Activated naive CD4-positive, alpha-beta T cell treated with anti-CD3 and anti-CD28 coated beads, Interleukin-2, amount 10 ng/mL, durations not matched to agents 7 days and 5 days (primary cell): Measurements from ENCODE around the gene ALG1L2.
"Not testable (repeated sequence)": the region's sequence is repeated elsewhere in the genome, so short reads cannot be mapped to it uniquely, and the experiment has no call there.

Source experiments
- CTCF ChIA-PET: fragments of 350-600 bp; sonication (Branson Sonifier 250); formaldehyde crosslinking; loops from one replicate; lab custom pipeline; 2021; ENCODE audit warnings: antibody characterized with exemption; lab: Charles Lee
- DNase-seq: peaks from one replicate; pipeline ENCODE4 v3.0.0-alpha.2; 2020
- H3K27ac Mint-ChIP-seq: one replicate; pipeline ENCODE4 v1.8.0; 2021; ENCODE audit warnings: mild to moderate bottlenecking, moderate library complexity, mixed read lengths
- H3K27me3 Mint-ChIP-seq: one replicate; pipeline ENCODE4 v1.8.0; 2021; ENCODE audit warnings: mild to moderate bottlenecking, mixed read lengths
- H3K36me3 Mint-ChIP-seq: one replicate; pipeline ENCODE4 v1.8.0; 2021; ENCODE audit warnings: mixed read lengths
- H3K4me1 Mint-ChIP-seq: one replicate; pipeline ENCODE4 v1.8.0; 2021; ENCODE audit warnings: mixed read lengths
- H3K4me3 Mint-ChIP-seq: one replicate; pipeline ENCODE4 v1.8.0; 2021; ENCODE audit warnings: mild to moderate bottlenecking, moderate library complexity, mixed read lengths
- H3K9me3 Mint-ChIP-seq: one replicate; pipeline ENCODE4 v1.8.0; 2021; ENCODE audit warnings: mixed read lengths

Gene ALG1L2

GRCh38 chr3:130081351-130081881 lies at the start of gene ALG1L2:
TSS of gene ALG1L2 (plus strand) at chr3:130081831. CDS start at chr3:130082017, 186 bp downstream.
- Mint-ChIP-seq H3K4me1 (no peaks in the 10 kb centered on the region), H3K9me3 (no peaks in the 10 kb centered on the region), H3K27me3 (no peaks in the 10 kb centered on the region), H3K36me3 (no peaks in the 10 kb centered on the region), H3K27ac (no peak within 1 kb of the TSS), H3K4me3 (no peak within 1 kb of the TSS)
- CTCF ChIA-PET = no interaction called here
- DNase-seq = no peak

- CTCF ChIA-PET, H3K27ac Mint-ChIP-seq, H3K4me1 Mint-ChIP-seq, H3K36me3 Mint-ChIP-seq, DNase-seq, H3K9me3 Mint-ChIP-seq, H3K4me3 Mint-ChIP-seq: not testable (repeated sequence)
- H3K27me3 Mint-ChIP-seq = peaks cover 20% of the 10 kb centered on the region
These were observed 44.4 kb upstream of the ALG1L2 start for GRCh38 chr3:130037126-130037815.

GRCh38 chr3:130042736-130043135 lies 38.9 kb upstream of the ALG1L2 start:
- CTCF ChIA-PET, DNase-seq, H3K9me3 Mint-ChIP-seq, H3K27me3 Mint-ChIP-seq, H3K27ac Mint-ChIP-seq, H3K4me3 Mint-ChIP-seq, H3K4me1 Mint-ChIP-seq, H3K36me3 Mint-ChIP-seq: not testable (repeated sequence)

- H3K9me3 Mint-ChIP-seq, H3K27ac Mint-ChIP-seq, H3K4me3 Mint-ChIP-seq, H3K36me3 Mint-ChIP-seq, H3K4me1 Mint-ChIP-seq, CTCF ChIA-PET, DNase-seq, H3K27me3 Mint-ChIP-seq: not testable (repeated sequence)
These were observed 38.0 kb upstream of the ALG1L2 start for GRCh38 chr3:130043658-130044057.

- peaks cover under 1% of the 10 kb centered on the region for H3K27me3 Mint-ChIP-seq
These were observed 37.3 kb upstream of the ALG1L2 start for GRCh38 chr3:130044370-130044769.

GRCh38 chr3:130048726-130049125 lies 32.9 kb upstream of the ALG1L2 start:
- Mint-ChIP-seq H3K36me3 (no peaks in the 10 kb centered on the region), H3K27ac (no peak overlapping the region), H3K27me3 (no peaks in the 10 kb centered on the region), H3K4me3 (no peak overlapping the region), H3K4me1 (no peaks in the 10 kb centered on the region), H3K9me3 (peaks cover 4% of the 10 kb centered on the region)
- CTCF ChIA-PET = no interaction called here
- no peak for DNase-seq

More at GRCh38 chr3:130044370-130044769, 37.3 kb upstream of the ALG1L2 start:
- Mint-ChIP-seq H3K36me3 (no peaks in the 10 kb centered on the region), H3K4me1 (no peaks in the 10 kb centered on the region), H3K4me3 (no peak overlapping the region), H3K27ac (no peak overlapping the region), H3K9me3 (peaks cover 4% of the 10 kb centered on the region)
- CTCF ChIA-PET = no interaction called here
- DNase-seq = no peak

- not testable (repeated sequence) for H3K9me3 Mint-ChIP-seq, H3K4me3 Mint-ChIP-seq
These were observed 29.3 kb upstream of the ALG1L2 start for GRCh38 chr3:130052366-130052765.

GRCh38 chr3:130052965-130053364 lies 28.7 kb upstream of the ALG1L2 start:
- H3K4me3 Mint-ChIP-seq, CTCF ChIA-PET, H3K27ac Mint-ChIP-seq, H3K36me3 Mint-ChIP-seq, DNase-seq, H3K4me1 Mint-ChIP-seq, H3K27me3 Mint-ChIP-seq, H3K9me3 Mint-ChIP-seq: not testable (repeated sequence)

More at GRCh38 chr3:130052366-130052765, 29.3 kb upstream of the ALG1L2 start:
- CTCF ChIA-PET, H3K36me3 Mint-ChIP-seq, DNase-seq, H3K27ac Mint-ChIP-seq, H3K27me3 Mint-ChIP-seq, H3K4me1 Mint-ChIP-seq: not testable (repeated sequence)

- H3K27ac Mint-ChIP-seq, H3K9me3 Mint-ChIP-seq, H3K4me3 Mint-ChIP-seq, H3K27me3 Mint-ChIP-seq, CTCF ChIA-PET, DNase-seq, H3K36me3 Mint-ChIP-seq, H3K4me1 Mint-ChIP-seq: not testable (repeated sequence)
These were observed 23.9 kb upstream of the ALG1L2 start for GRCh38 chr3:130057536-130058266.

GRCh38 chr3:130058267-130058657 lies 23.4 kb upstream of the ALG1L2 start:
- H3K4me3 Mint-ChIP-seq, H3K27ac Mint-ChIP-seq, H3K36me3 Mint-ChIP-seq, H3K9me3 Mint-ChIP-seq, H3K4me1 Mint-ChIP-seq, CTCF ChIA-PET, H3K27me3 Mint-ChIP-seq, DNase-seq: not testable (repeated sequence)

- not testable (repeated sequence) for H3K4me3 Mint-ChIP-seq
These were observed 22.9 kb upstream of the ALG1L2 start for GRCh38 chr3:130058716-130059115.

GRCh38 chr3:130059162-130059561 lies 22.5 kb upstream of the ALG1L2 start:
- H3K4me1 Mint-ChIP-seq, H3K4me3 Mint-ChIP-seq, H3K36me3 Mint-ChIP-seq, H3K9me3 Mint-ChIP-seq, H3K27me3 Mint-ChIP-seq, DNase-seq, CTCF ChIA-PET, H3K27ac Mint-ChIP-seq: not testable (repeated sequence)

More at GRCh38 chr3:130058716-130059115, 22.9 kb upstream of the ALG1L2 start:
- DNase-seq, H3K27ac Mint-ChIP-seq, H3K36me3 Mint-ChIP-seq, H3K27me3 Mint-ChIP-seq, H3K4me1 Mint-ChIP-seq, H3K9me3 Mint-ChIP-seq, CTCF ChIA-PET: not testable (repeated sequence)

GRCh38 chr3:130073582-130073981 lies 8.0 kb upstream of the ALG1L2 start:
- DNase-seq = no peak
- CTCF ChIA-PET = no interaction called here
- Mint-ChIP-seq H3K9me3 (no peaks in the 10 kb centered on the region), H3K36me3 (no peaks in the 10 kb centered on the region), H3K27ac (no peak overlapping the region), H3K27me3 (no peaks in the 10 kb centered on the region), H3K4me1 (no peaks in the 10 kb centered on the region), H3K4me3 (no peak overlapping the region)

- no peak overlapping the region for H3K27ac Mint-ChIP-seq
- H3K4me3 Mint-ChIP-seq = no peak overlapping the region
- no peaks in the 10 kb centered on the region for H3K36me3 Mint-ChIP-seq
- DNase-seq = no peak
- H3K27me3 Mint-ChIP-seq = no peaks in the 10 kb centered on the region
- no peaks in the 10 kb centered on the region for H3K9me3 Mint-ChIP-seq
- CTCF ChIA-PET = no interaction called here
- H3K4me1 Mint-ChIP-seq = no peaks in the 10 kb centered on the region
These were observed 4.0 kb upstream of the ALG1L2 start for GRCh38 chr3:130077636-130078035.
